Suppressor macrophage (primary cell): ENCODE data around the gene RNF151.
"Not testable (repeated sequence)": the region's sequence is repeated elsewhere in the genome, so short reads cannot be mapped to it uniquely, and the experiment has no call there.

ENCODE experiments used
- DNase-seq, 4 experiments: peaks; one replicate each; pipeline ENCODE4 v3.0.0-alpha.2; 2020 to 2022
- total RNA-seq, 17 experiments: gene quantifications; one replicate each; lab custom pipeline; 2026; ENCODE audit warnings: mixed read lengths in 6 of 17, inconsistent platforms in 3 of 17; lab: John Stamatoyannopoulos, UW

The RNF151 gene
- 0 to 0.44 (median 0) reads per million in 17 experiments for total RNA-seq

GRCh38 chr16:1966460-1966859 is at the start of gene RNF151:
Gene RNF151, plus strand, starts transcription at chr16:1966856. Its CDS starts 26 bp downstream, at chr16:1966882.
- no peak for DNase-seq

GRCh38 chr16:1917056-1917664 is 49.5 kb upstream of the RNF151 start:
- DNase-seq, result no peak

GRCh38 chr16:1917665-1918350 is 48.8 kb upstream of the RNF151 start:
- no peak for DNase-seq

GRCh38 chr16:1918351-1919326 is 48.0 kb upstream of the RNF151 start, which contains the start of gene HS3ST6:
Gene HS3ST6, minus strand, starts transcription at chr16:1918415. Its CDS starts 92 bp downstream, at chr16:1918323.
- DNase-seq, result no peak

- DNase-seq, result no peak
Measured at GRCh38 chr16:1919327-1919998, 47.2 kb upstream of the RNF151 start.

- not testable (repeated sequence) for DNase-seq
Measured at GRCh38 chr16:1920122-1920521, 46.5 kb upstream of the RNF151 start.

- peak in 2 of 4 experiments; percentile 34 to 39 for DNase-seq
Measured at GRCh38 chr16:1920727-1921171, 45.9 kb upstream of the RNF151 start.

GRCh38 chr16:1922357-1922756 is 44.3 kb upstream of the RNF151 start:
- DNase-seq, result no peak

- no peak for DNase-seq
Measured at GRCh38 chr16:1923299-1924034, 43.2 kb upstream of the RNF151 start.

- no peak for DNase-seq
Measured at GRCh38 chr16:1924095-1924494, 42.6 kb upstream of the RNF151 start.

- no peak for DNase-seq
Measured at GRCh38 chr16:1926271-1926670, 40.4 kb upstream of the RNF151 start.

- DNase-seq, result peak; percentile 10 to 53 (median 38)
Measured at GRCh38 chr16:1929105-1929504, 37.6 kb upstream of the RNF151 start.

- DNase-seq, result peak; percentile 90 to 97 (median 96)
Measured at GRCh38 chr16:1929578-1930337, 36.9 kb upstream of the RNF151 start.

GRCh38 chr16:1930338-1930720 is 36.3 kb upstream of the RNF151 start:
- no peak for DNase-seq

- no peak for DNase-seq
Measured at GRCh38 chr16:1932050-1933028, 34.3 kb upstream of the RNF151 start.

- no peak for DNase-seq
Measured at GRCh38 chr16:1933097-1933661, 33.5 kb upstream of the RNF151 start.

GRCh38 chr16:1936945-1937479 is 29.6 kb upstream of the RNF151 start:
- DNase-seq, result no peak

GRCh38 chr16:1938316-1938715 is 28.3 kb upstream of the RNF151 start:
- DNase-seq, result peak; percentile 77 to 89 (median 86)

- no peak for DNase-seq
Measured at GRCh38 chr16:1938910-1939309, 27.7 kb upstream of the RNF151 start.
